B cell (primary cell): ENCODE measurements around the gene RFK. TPM values are rescaled to one million over a fixed set of nuclear protein-coding genes. Genes with fewer than 3 reads are reported as not detected.

Source experiments
- ATAC-seq: fragments of 200-7000 bp; cut with Tn5 transposase; one replicate; pipeline ENCODE4 v1.10.0; 2021; ENCODE audit warnings: low read depth, mild to moderate bottlenecking, moderate number of reproducible peaks, moderate library complexity
- CTCF ChIA-PET: fragments of 350-600 bp; sonication (Branson Sonifier 250); formaldehyde crosslinking; loops from one replicate; lab custom pipeline; 2021; ENCODE audit warnings: antibody characterized with exemption, inconsistent platforms; lab: Charles Lee
- POLR2A ChIA-PET: fragments of 350-600 bp; sonication (Branson Sonifier 250); formaldehyde crosslinking; loops from one replicate; lab custom pipeline; 2021; ENCODE audit warnings: antibody characterized with exemption; lab: Charles Lee
- DNase-seq: peaks from one replicate; pipeline ENCODE4 v3.0.0; 2013
- H2AFZ ChIP-seq: 2 replicates; pipeline ENCODE4 v1.6.1; 2012; ENCODE audit warnings: mild to moderate bottlenecking, low read depth, low read length; ENCODE audit not compliant: insufficient read depth, poor library complexity, severe bottlenecking
- H3K27ac ChIP-seq, 2 donors: 1 replicate in 1 of 2; 2 replicates in 1 of 2; pipeline ENCODE4 v1.5.1; 2012 to 2013; ENCODE audit warnings: low read length in 2 of 2, mild to moderate bottlenecking in 2 of 2, moderate library complexity in 1 of 2
- H3K27me3 ChIP-seq, 4 experiments: fragments of 200-600 bp in 1 of 4; sonication (generic) in 1 of 4; replicated peaks in 1 of 4; 1 replicate in 2 of 4; 2 replicates in 2 of 4; pipeline versions ENCODE4 v1.6.1 to v1.7.0; 2013 to 2016; ENCODE audit warnings: low read length in 3 of 4, mild to moderate bottlenecking in 2 of 4, mixed read lengths in 1 of 4, moderate library complexity in 1 of 4; ENCODE audit not compliant: insufficient read depth in 4 of 4, control insufficient read depth in 3 of 4; ENCODE audit errors: control extremely low read depth in 1 of 4
- H3K36me3 ChIP-seq, 2 experiments: replicated peaks in 1 of 2; 1 replicate in 1 of 2; 2 replicates in 1 of 2; pipeline versions ENCODE4 v1.6.1 to v1.7.1; 2013; ENCODE audit warnings: low read length in 1 of 2; ENCODE audit not compliant: insufficient read depth in 2 of 2, control insufficient read depth in 1 of 2; ENCODE audit errors: control extremely low read depth in 1 of 2, extremely low read depth in 1 of 2
- H3K4me1 ChIP-seq, 2 donors: fragments of 200-600 bp in 1 of 2; sonication (generic) in 1 of 2; 1 replicate in 1 of 2; 2 replicates in 1 of 2; pipeline versions ENCODE4 v1.5.1 to v1.6.1; 2013 to 2017; ENCODE audit warnings: low read length in 2 of 2; ENCODE audit not compliant: control insufficient read depth in 2 of 2, insufficient read depth in 2 of 2
- H3K4me2 ChIP-seq: replicated peaks from 2 replicates; pipeline ENCODE3; 2012; ENCODE audit warnings: mild to moderate bottlenecking, low read depth, low read length; ENCODE audit not compliant: poor library complexity, severe bottlenecking
- H3K4me3 ChIP-seq, 5 experiments: fragments of 200-600 bp in 1 of 5; sonication (generic) in 1 of 5; 1 replicate in 3 of 5; 2 replicates in 2 of 5; pipeline versions ENCODE4 v1.5.1 to v1.7.0; 2011 to 2016; ENCODE audit warnings: low read length in 4 of 5, mild to moderate bottlenecking in 4 of 5, low read depth in 2 of 5, control low read depth in 1 of 5, moderate library complexity in 1 of 5; ENCODE audit not compliant: insufficient read depth in 1 of 5; ENCODE audit errors: control extremely low read depth in 1 of 5, extremely low read depth in 1 of 5
- H3K79me2 ChIP-seq: fragments of 200-600 bp; sonication (generic); one replicate; pipeline ENCODE4 v1.6.0; 2016; ENCODE audit warnings: low read length; ENCODE audit not compliant: control insufficient read depth, insufficient read depth
- H3K9ac ChIP-seq: fragments of 200-600 bp; sonication (generic); 2 replicates; pipeline ENCODE4 v1.6.1; 2017; ENCODE audit warnings: mild to moderate bottlenecking, low read length, moderate library complexity
- H3K9me3 ChIP-seq, 3 donors: one replicate each; pipeline versions ENCODE4 v1.6.1 to v1.7.1; 2013; ENCODE audit warnings: low read length in 2 of 3; ENCODE audit not compliant: control insufficient read depth in 2 of 3, insufficient read depth in 1 of 3; ENCODE audit errors: control extremely low read depth in 1 of 3
- H4K20me1 ChIP-seq: 2 replicates; pipeline ENCODE4 v1.6.0; 2012; ENCODE audit warnings: mild to moderate bottlenecking, low read length; ENCODE audit not compliant: insufficient read depth, control insufficient read depth, poor library complexity, severe bottlenecking
- H3K27ac Mint-ChIP-seq: one replicate; pipeline ENCODE4 v1.8.0; 2021; ENCODE audit warnings: mixed read lengths
- H3K27me3 Mint-ChIP-seq: one replicate; pipeline ENCODE4 v1.8.0; 2021; ENCODE audit warnings: mixed read lengths
- H3K4me1 Mint-ChIP-seq: one replicate; pipeline ENCODE4 v1.8.0; 2021; ENCODE audit warnings: mixed read lengths
- H3K4me3 Mint-ChIP-seq: one replicate; pipeline ENCODE4 v1.8.0; 2021; ENCODE audit warnings: mixed read lengths
- H3K9me3 Mint-ChIP-seq: one replicate; pipeline ENCODE4 v1.8.0; 2022; ENCODE audit warnings: mixed read lengths; ENCODE audit not compliant: insufficient read depth
- CTCF ChIP-seq: fragments of 200-600 bp; IDR thresholded peaks from one replicate; pipeline ENCODE4 v1.8.0; 2022; ENCODE audit warnings: antibody characterized with exemption, mild to moderate bottlenecking
- EZH2 ChIP-seq: IDR thresholded peaks from 2 replicates; pipeline ENCODE4 v1.6.1; 2012; ENCODE audit warnings: borderline replicate concordance, low read depth, mild to moderate bottlenecking, moderate library complexity, low read length; ENCODE audit not compliant: insufficient read depth, poor library complexity, severe bottlenecking
- WGBS: methylation state at CpG from one replicate; pipeline ENCODE4 v1.1.5; 2013; ENCODE audit warnings: missing lambda C conversion rate; ENCODE audit not compliant: insufficient coverage; 5-methylcytosine and 5-hydroxymethylcytosine counted together
- intact Hi-C: fragments of 100-400 bp; cut with micrococcal nuclease; formaldehyde crosslinking; loops from one replicate; pipeline ENCODE4 v1.10.0; 2022
- polyA plus RNA-seq: library from polyadenylated mRNA; depleted of rRNA; stranded (reverse); fragments of >200 nt; gene quantifications from 2 replicates; pipeline ENCODE4 v1.2.3, GENCODE V29; 2012
- total RNA-seq, 2 donors: library from RNA; stranded (reverse); fragments of 120-200 nt in 1 of 2; gene quantifications; 1 replicate in 1 of 2; 2 replicates in 1 of 2; pipeline versions ENCODE4 v1.2.3 to v1.2.4, GENCODE V29; 2013 to 2022

Gene RFK
- total and polyA plus RNA-seq, 2 donors (not counting 1 experiment from before 2014, with no cell fraction given): 3.4 to 9.0 TPM

- DNase-seq (no peak), ATAC-seq (no peak)
- H3K27ac ChIP-seq: no peak overlapping the region
- no peak overlapping the region for H3K27ac Mint-ChIP-seq
- no peak overlapping the region for H2AFZ ChIP-seq
- no peak overlapping the region for H3K4me2 ChIP-seq
- no peaks in the 10 kb centered on the region for H4K20me1 ChIP-seq
- CTCF ChIA-PET: interaction anchor here (2.3 to 6.5 kb wide), 2 partner anchors 215 to 261 kb away, joined by 13 to 91 read pairs; no protein-coding TSS in a partner anchor
- no peaks in the 10 kb centered on the region for H3K27me3 ChIP-seq
- H3K36me3 ChIP-seq: no peaks in the 10 kb centered on the region
- POLR2A ChIA-PET: interaction anchor here (0.6 kb wide), 1 partner anchor 66 kb away, joined by 5 read pairs; no protein-coding TSS in a partner anchor
- H3K27me3 Mint-ChIP-seq: no peaks in the 10 kb centered on the region
- H3K9me3 ChIP-seq: no peaks in the 10 kb centered on the region
- no peaks in the 10 kb centered on the region for H3K79me2 ChIP-seq
- H3K4me3 Mint-ChIP-seq: no peak overlapping the region
- intact Hi-C loops: no loop called here
- TF ChIP-seq CTCF: no peak
- peaks cover 3 to 5% of the 10 kb centered on the region in 2 donors for H3K4me1 ChIP-seq
- peaks cover 2% of the 10 kb centered on the region for H3K4me1 Mint-ChIP-seq
- H3K9ac ChIP-seq: no peak overlapping the region
- WGBS: 100% methylated on average over 3 of the region's 3 CpGs
- H3K4me3 ChIP-seq: no peak overlapping the region
- no peaks in the 10 kb centered on the region for H3K9me3 Mint-ChIP-seq
Observed at GRCh38 chr9:76443887-76444286, 49.7 kb upstream of the RFK start.

GRCh38 chr9:76441551-76442322 is 47.5 kb upstream of the RFK start:
- no peak overlapping the region for H3K4me3 Mint-ChIP-seq
- H3K9me3 Mint-ChIP-seq: no peaks in the 10 kb centered on the region
- no peaks in the 10 kb centered on the region for H3K27me3 ChIP-seq
- H3K36me3 ChIP-seq: no peaks in the 10 kb centered on the region
- H2AFZ ChIP-seq: no peak overlapping the region
- no peaks in the 10 kb centered on the region for H3K4me1 ChIP-seq
- H3K4me2 ChIP-seq: no peak overlapping the region
- no peak for ATAC-seq
- no peak overlapping the region for H3K4me3 ChIP-seq
- no peaks in the 10 kb centered on the region for H3K27me3 Mint-ChIP-seq
- H3K9ac ChIP-seq: no peak overlapping the region
- POLR2A ChIA-PET: interaction anchor here (0.6 kb wide), 1 partner anchor 178 kb away, joined by 4 read pairs; no protein-coding TSS in a partner anchor
- H4K20me1 ChIP-seq: no peaks in the 10 kb centered on the region
- no peaks in the 10 kb centered on the region for H3K9me3 ChIP-seq
- TF ChIP-seq EZH2 (no peak), CTCF (no peak)
- WGBS: 81% methylated on average over 7 of the region's 10 CpGs
- H3K27ac Mint-ChIP-seq: no peak overlapping the region
- H3K4me1 Mint-ChIP-seq: peaks cover 2% of the 10 kb centered on the region
- CTCF ChIA-PET: interaction anchor here (0.7 to 1.6 kb wide), 3 partner anchors 47 to 262 kb away, joined by 3 read pairs; no protein-coding TSS in a partner anchor
- intact Hi-C loops: no loop called here
- DNase-seq: no peak
- H3K27ac ChIP-seq: no peak overlapping the region
- H3K79me2 ChIP-seq: no peaks in the 10 kb centered on the region
